Measurements from ENCODE around the gene MTRF1. TPM values are rescaled to one million over a fixed set of nuclear protein-coding genes. Genes with fewer than 3 reads are reported as not detected.

The MTRF1 gene
- total RNA-seq, 4 donors from 2014 or later, result 6.6 to 14.3 (median 8.2) TPM

GRCh38 chr13:41276824-41277223, 13.4 kb upstream of the MTRF1 start:
- ATAC-seq (ENCODE audit: low FRiP score) (no peak), DNase-seq (ENCODE audit: low spot score) (no peak)
- TF ChIP-seq CTCF (IDR thresholded peaks at IDR 0.05), result no peak

- no peak for ATAC-seq (ENCODE audit: low FRiP score)
Measured at GRCh38 chr13:41274881-41275280, 11.5 kb upstream of the MTRF1 start.

GRCh38 chr13:41273831-41274441, 10.6 kb upstream of the MTRF1 start:
- DNase-seq (ENCODE audit: low spot score) (no peak), ATAC-seq (ENCODE audit: low FRiP score) (no peak)
- TF ChIP-seq CTCF (IDR thresholded peaks at IDR 0.05), result no peak

More at GRCh38 chr13:41274881-41275280, 11.5 kb upstream of the MTRF1 start:
- no peak for TF ChIP-seq CTCF (IDR thresholded peaks at IDR 0.05)
- no peak for DNase-seq (ENCODE audit: low spot score)

GRCh38 chr13:41271456-41272285, 8.3 kb upstream of the MTRF1 start:
- no peak for DNase-seq (ENCODE audit: low spot score)
- no peak for TF ChIP-seq CTCF (IDR thresholded peaks at IDR 0.05)
- ATAC-seq (ENCODE audit: low FRiP score), result no peak

GRCh38 chr13:41268764-41269163, 5.4 kb upstream of the MTRF1 start:
- DNase-seq (ENCODE audit: low spot score), result no peak
- no peak for TF ChIP-seq CTCF (IDR thresholded peaks at IDR 0.05)
- no peak for ATAC-seq (ENCODE audit: low FRiP score)

GRCh38 chr13:41267106-41267505, 3.7 kb upstream of the MTRF1 start:
- ATAC-seq (ENCODE audit: low FRiP score), result no peak
- no peak for TF ChIP-seq CTCF (IDR thresholded peaks at IDR 0.05)

More at GRCh38 chr13:41267106-41267505, 3.7 kb upstream of the MTRF1 start:
- DNase-seq (ENCODE audit: low spot score), result no peak
